ENCODE measurements around the gene PPP1R10. TPM values are rescaled to one million over a fixed set of nuclear protein-coding genes. Genes with fewer than 3 reads are reported as not detected.

The PPP1R10 gene
- total RNA-seq, 3 donors from 2014 or later = 68.5 to 80.3 (median 79.2) TPM

DNA sequence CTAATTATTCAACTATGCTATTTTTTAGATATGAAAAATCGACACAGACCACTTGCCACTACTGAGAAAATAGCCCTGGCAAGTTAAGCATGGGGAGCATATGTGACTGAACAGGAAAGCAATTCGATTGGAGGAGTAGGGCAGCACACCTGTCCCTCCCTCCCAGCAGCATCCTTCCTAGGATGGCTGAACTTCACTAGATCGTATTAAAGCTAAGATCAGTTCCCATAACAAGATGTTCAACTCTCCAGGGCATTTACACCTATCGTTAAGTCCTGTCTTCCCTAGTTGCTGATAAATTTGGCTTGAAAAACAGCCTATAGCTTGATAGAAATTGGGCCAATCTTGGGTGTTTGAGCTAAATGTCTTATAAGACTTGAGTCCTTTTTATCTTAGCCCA, 7.0 kb downstream of the PPP1R10 start:
- Histone ChIP-seq H3K9me3 (no peaks in the 10 kb centered on the region), H3K4me1 (ENCODE audit: low read depth) (peaks cover 26% of the 10 kb centered on the region), H3K4me3 (no peak overlapping the region), H3K36me3 (ENCODE audit: low read depth) (peaks cover 6% of the 10 kb centered on the region)
- no peak for TF ChIP-seq CTCF (IDR thresholded peaks at IDR 0.05)
- intact Hi-C loops (cut with DNase I, micrococcal nuclease) = no loop called here
- ATAC-seq (no peak), DNase-seq (no peak)

DNA sequence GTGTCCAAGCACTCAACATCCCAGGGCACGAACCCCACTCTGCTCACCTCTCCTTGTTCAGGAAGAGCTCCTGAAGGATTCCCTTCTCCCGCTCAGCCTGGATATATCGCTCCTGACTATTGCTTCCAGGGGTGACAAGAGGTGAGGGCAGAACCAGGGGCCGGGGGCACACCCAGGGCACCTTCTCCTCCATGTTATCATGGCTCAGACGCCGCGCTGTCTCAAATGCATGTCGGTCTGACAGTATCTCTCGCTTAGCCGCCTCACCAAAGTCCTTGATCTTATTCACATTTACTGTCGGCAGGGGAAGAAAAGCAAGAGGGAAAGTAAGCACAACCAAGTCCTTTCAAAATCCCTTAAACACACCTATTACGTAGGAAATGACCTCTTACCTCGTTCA, 13.1 kb downstream of the PPP1R10 start:
- intact Hi-C loops (cut with DNase I, micrococcal nuclease) = loop anchor here in 1 of 2 donors (10.0 kb wide), 1 partner anchor 59 kb away; no protein-coding TSS in a partner anchor
- DNase-seq (no peak), ATAC-seq (no peak)
- TF ChIP-seq CTCF (IDR thresholded peaks at IDR 0.05) = no peak
- Histone ChIP-seq H3K4me1 (ENCODE audit: low read depth) (no peaks in the 10 kb centered on the region), H3K9me3 (no peaks in the 10 kb centered on the region), H3K36me3 (ENCODE audit: low read depth) (peaks cover 37% of the 10 kb centered on the region), H3K4me3 (no peak overlapping the region)

GRCh38 chr6:30601815-30602641, 15.0 kb downstream of the PPP1R10 start:
- Histone ChIP-seq H3K4me1 (ENCODE audit: low read depth) (no peaks in the 10 kb centered on the region), H3K9me3 (no peaks in the 10 kb centered on the region), H3K36me3 (ENCODE audit: low read depth) (peaks cover 37% of the 10 kb centered on the region), H3K4me3 (no peak overlapping the region)
- intact Hi-C loops (cut with DNase I, micrococcal nuclease) = loop anchor here in 1 of 2 donors (10.0 kb wide), 1 partner anchor 57 kb away; no protein-coding TSS in a partner anchor
- TF ChIP-seq CTCF (IDR thresholded peaks at IDR 0.05) = no peak
- ATAC-seq (no peak), DNase-seq (no peak)

DNA sequence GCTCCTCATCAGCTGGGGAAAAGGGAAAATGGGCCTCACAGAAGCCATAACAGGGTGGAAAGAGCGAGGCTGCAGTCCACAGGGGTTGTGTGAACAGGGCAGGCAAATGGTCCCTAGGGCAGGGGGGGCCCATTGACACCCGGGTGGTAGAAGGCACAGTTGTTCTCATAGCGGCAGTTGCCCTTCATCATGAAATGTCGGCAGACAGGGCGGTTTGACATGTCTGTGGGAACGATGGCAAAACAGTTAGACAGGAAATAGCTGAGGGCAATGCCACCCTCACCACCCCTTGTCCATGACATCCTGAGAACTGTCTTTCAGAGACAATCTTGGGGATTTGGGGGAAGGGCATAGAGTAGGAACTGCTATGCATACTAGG, 15.6 kb downstream of the PPP1R10 start:
- Histone ChIP-seq H3K4me3 (no peak overlapping the region), H3K36me3 (ENCODE audit: low read depth) (peaks cover 37% of the 10 kb centered on the region), H3K4me1 (ENCODE audit: low read depth) (no peaks in the 10 kb centered on the region), H3K9me3 (no peaks in the 10 kb centered on the region)
- TF ChIP-seq CTCF (IDR thresholded peaks at IDR 0.05) = no peak
- DNase-seq (no peak), ATAC-seq (no peak)
- intact Hi-C loops (cut with DNase I, micrococcal nuclease) = loop anchor here in 1 of 2 donors (10.0 kb wide), 1 partner anchor 57 kb away; no protein-coding TSS in a partner anchor

DNA sequence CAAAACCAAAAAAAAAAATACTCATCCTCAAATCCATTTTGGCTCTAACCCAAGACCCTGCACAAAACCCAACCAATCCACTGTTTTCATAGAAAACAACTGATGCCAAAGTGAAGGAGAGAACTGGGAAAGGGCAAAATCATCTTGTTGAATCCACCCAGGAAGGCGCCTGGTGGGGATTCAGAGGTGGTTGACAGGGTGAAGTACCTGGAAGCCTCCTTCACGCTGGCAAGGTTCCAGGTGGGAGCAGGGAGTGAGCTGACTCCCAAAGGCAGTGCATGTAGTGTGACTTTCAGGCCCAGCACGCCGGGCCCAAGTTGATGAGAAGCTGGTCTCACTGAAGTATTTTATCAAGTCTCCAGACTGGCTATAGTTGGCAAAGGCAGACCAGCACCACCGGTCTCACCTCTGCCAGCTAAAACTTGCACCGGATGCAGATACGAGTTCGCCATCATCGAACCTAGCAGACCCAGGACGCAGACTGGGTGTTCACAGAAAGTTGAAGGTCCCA, 16.5 kb downstream of the PPP1R10 start:
- no peak for TF ChIP-seq CTCF (IDR thresholded peaks at IDR 0.05)
- intact Hi-C loops (cut with DNase I, micrococcal nuclease) = loop anchor here in 1 of 2 donors (10.0 kb wide), 1 partner anchor 56 kb away; no protein-coding TSS in a partner anchor
- H3K4me1 ChIP-seq (ENCODE audit: low read depth) = no peaks in the 10 kb centered on the region
- DNase-seq (peak in 1 of 3 donors; percentile 19), ATAC-seq (no peak)
- H3K36me3 ChIP-seq (ENCODE audit: low read depth) = peaks cover 35% of the 10 kb centered on the region
- H3K9me3 ChIP-seq = no peaks in the 10 kb centered on the region
- H3K4me3 ChIP-seq = no peak overlapping the region
